GM13976 (cell line): Measurements from ENCODE around the gene HDLBP.

Experiments used
- DNase-seq: peaks from one replicate; pipeline ENCODE4 v3.0.0; 2012; ENCODE audit warnings: low spot score
- in situ Hi-C: fragments of 300-500 bp; cut with MboI; formaldehyde crosslinking; loops from one replicate; pipeline ENCODE4 v1.12.0; 2022; ENCODE audit warnings: low sequenced_read_pairs, mixed read lengths, inconsistent platforms; ENCODE audit not compliant: unreplicated experiment
- TF ChIP-seq, protein P1 (sequence below): IDR thresholded peaks from 2 replicates; pipeline ENCODE4 v1.5.1; 2012; ENCODE audit warnings: borderline replicate concordance, mild to moderate bottlenecking; ENCODE audit not compliant: insufficient read depth; ENCODE audit errors: extremely low read depth, missing control alignments, control extremely low read depth

Gene HDLBP

DNA sequence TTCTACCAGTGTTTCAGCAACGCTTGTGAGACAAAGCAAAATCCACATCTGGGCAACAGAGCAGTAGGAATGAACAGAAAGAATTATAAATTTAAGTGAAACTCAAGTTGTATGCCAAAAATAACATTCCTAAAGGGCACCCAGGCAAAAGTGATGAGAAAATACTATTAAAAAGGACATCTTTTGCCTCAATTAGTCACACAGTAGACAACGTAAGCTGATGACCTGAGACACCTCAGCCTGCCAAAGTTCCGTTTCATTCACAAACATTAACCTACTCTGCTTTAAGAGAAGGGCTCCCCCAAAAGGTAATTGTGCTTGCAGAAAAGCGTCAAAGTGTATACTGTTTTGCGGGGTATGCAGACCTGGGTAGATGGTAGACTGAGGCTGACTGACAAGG is 7.2 kb downstream of the HDLBP start:
- TF ChIP-seq, protein P1, sequence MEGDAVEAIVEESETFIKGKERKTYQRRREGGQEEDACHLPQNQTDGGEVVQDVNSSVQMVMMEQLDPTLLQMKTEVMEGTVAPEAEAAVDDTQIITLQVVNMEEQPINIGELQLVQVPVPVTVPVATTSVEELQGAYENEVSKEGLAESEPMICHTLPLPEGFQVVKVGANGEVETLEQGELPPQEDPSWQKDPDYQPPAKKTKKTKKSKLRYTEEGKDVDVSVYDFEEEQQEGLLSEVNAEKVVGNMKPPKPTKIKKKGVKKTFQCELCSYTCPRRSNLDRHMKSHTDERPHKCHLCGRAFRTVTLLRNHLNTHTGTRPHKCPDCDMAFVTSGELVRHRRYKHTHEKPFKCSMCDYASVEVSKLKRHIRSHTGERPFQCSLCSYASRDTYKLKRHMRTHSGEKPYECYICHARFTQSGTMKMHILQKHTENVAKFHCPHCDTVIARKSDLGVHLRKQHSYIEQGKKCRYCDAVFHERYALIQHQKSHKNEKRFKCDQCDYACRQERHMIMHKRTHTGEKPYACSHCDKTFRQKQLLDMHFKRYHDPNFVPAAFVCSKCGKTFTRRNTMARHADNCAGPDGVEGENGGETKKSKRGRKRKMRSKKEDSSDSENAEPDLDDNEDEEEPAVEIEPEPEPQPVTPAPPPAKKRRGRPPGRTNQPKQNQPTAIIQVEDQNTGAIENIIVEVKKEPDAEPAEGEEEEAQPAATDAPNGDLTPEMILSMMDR, result no peak
- in situ Hi-C loops, result no loop called here

DNA sequence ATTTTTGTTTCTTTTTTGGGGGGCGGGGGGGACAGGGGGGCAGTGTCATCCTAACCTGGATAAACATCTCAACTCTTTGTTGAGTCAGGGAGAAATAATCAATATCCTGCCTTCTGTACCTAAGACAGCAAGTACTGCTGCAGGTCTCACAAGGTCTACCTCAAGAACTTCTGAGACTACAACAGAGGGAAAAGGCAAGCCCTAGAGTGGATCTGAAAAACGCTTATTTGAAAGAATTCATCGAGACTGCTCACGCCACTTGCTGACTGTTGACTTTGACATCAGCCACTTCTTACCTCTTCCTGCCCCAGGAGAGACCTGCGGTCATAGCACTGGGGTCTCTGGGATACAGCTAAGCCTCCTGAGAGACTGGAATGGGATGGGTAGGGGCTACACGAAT is 8.4 kb downstream of the HDLBP start:
- in situ Hi-C loops, result no loop called here

More for the DNA sequence above, 7.2 kb downstream of the HDLBP start:
- no peak for DNase-seq

DNA sequence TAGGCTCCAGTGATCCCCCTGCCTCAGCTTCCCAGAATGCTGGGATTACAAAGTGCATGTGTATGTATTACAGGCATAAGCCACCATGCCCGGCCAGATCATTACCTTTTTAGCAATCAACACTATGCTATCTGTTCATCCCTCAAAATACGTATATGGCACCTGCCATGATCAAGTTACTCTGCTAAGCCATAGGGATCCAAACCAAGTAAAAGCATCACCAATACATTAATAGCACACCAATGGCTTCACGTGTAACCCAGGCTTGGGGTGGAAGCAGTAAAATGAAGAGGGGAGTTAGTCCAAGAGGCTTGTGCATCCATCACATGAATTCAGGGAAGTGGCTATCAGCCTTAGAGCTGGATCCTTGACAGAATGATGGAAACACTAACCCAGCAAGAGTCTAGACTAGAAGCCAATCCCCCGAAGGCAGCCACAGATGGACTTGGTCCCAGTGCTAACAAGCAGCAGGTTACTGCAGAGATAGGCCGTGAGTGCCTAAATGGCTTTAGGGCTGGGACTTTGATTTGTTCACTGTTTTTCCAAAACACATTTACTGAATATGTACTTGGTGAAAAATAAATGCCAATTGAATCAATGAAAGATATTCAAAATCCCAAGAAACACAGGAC is 11.3 kb downstream of the HDLBP start:
- DNase-seq, result no peak
- in situ Hi-C loops, result no loop called here
- TF ChIP-seq, protein P1, result no peak

More for the DNA sequence above, 8.4 kb downstream of the HDLBP start:
- DNase-seq, result no peak
- TF ChIP-seq, protein P1, result no peak

DNA sequence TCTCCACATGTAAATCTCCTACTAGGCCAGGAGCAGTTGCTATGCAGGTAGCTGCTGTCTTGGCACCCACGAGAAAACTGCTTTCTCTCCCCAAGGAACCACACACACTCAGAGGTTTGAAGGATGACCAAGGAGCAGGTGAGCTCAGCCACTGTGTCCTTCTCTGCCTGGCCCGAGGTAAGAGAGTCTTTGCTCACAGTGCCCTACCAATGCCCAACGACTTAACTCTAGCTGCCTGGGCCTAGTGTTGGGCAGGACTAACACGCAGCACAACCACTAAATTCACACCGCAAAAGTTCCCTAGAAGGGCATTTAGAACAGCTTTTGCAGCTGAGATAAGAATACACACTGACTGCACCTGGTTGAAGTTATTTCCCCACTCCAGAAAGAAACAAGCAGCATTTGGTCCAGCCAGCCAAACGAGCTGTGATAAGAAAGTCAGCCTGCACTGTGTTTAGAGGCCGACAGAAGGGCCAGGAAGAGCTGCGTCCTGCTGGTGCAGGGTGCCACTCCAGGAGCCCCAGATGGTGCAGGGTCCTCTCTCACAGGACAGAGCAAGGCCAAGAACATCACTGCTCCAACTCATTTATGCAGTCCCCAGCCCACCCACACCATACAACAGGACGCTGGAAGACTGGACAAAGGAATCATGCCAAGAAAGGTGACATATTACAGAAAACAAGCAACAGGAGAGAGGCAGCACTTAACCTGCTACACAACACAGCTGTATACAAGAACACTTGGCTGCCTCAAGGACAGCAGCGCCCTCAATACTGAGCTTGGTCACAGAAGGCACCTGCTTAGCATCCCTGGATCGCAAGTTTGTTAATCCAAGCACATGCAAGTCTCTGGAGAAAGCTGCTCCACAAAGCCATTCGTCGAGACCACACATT is 12.5 kb downstream of the HDLBP start:
- TF ChIP-seq, protein P1, result no peak
- in situ Hi-C loops, result no loop called here
- DNase-seq, result no peak

DNA sequence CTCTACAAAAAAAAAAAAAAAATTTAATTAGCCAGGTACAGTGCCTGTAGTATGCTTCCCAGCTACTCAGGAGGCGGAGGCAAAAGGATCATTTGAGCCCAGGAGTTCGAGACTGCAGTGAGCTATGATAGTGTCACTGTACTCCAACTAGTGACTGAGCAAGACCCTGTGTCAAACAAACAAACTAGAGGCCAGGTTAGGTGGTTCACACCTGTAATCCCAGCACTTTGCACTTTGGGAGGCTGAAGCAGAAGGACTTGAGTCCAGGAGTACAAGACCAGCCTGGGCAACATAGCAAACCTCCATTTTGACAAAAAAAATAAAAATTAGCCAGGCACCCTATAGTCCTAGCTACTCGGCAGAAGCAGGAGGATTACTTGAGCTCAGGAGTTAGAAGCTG is 13.4 kb downstream of the HDLBP start:
- DNase-seq, result no peak
- TF ChIP-seq, protein P1, result no peak
- in situ Hi-C loops, result no loop called here

DNA sequence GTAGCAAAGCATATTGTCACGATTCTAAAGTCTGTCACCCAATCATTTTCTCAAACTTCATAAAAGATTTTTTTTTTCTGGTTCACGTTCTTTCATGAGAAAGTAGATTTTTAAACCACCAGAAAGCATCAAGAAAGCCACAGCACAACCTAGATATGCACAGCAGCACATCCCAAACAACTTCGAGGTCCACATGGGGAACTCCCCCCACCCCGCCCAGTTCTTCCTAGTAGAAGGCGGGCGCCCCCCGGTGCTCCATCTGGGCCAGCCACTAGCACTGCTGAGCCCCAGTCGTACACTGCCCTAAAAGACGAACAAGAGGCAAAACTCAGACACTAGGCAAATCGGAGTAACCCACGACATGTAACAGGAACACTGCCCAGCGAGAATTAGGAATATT is 15.5 kb downstream of the HDLBP start:
- in situ Hi-C loops, result no loop called here
- DNase-seq, result no peak
- TF ChIP-seq, protein P1, result no peak
